Activated naive CD4-positive, alpha-beta T cell treated with anti-CD3 and anti-CD28 coated beads, Interleukin-2, amount 50 U/mL, for 72 hours (primary cell): ENCODE measurements around the gene TCIRG1. TPM values are rescaled to one million over a fixed set of nuclear protein-coding genes. Genes with fewer than 3 reads are reported as not detected.
"Not testable (repeated sequence)": the region's sequence is repeated elsewhere in the genome, so short reads cannot be mapped to it uniquely, and the experiment has no call there.

Experiments
- ATAC-seq, 2 donors: fragments of 150-1000 bp; cut with Tn5 transposase; 2 replicates each; pipeline ENCODE4 v1.10.0; 2021; ENCODE audit warnings: mild to moderate bottlenecking in 2 of 2, moderate library complexity in 2 of 2
- DNase-seq, 2 donors: peaks; one replicate each; pipeline ENCODE4 v3.0.0; 2021 to 2022; ENCODE audit warnings: low spot score in 2 of 2
- H3K27ac Mint-ChIP-seq, 2 donors: one replicate each; pipeline ENCODE4 v1.8.0; 2022; ENCODE audit warnings: mild to moderate bottlenecking in 2 of 2, mixed read lengths in 2 of 2
- H3K36me3 Mint-ChIP-seq, 2 donors: one replicate each; pipeline ENCODE4 v1.8.0; 2022; ENCODE audit warnings: mixed read lengths in 2 of 2
- H3K9me3 Mint-ChIP-seq, 2 donors: one replicate each; pipeline ENCODE4 v1.8.0; 2022; ENCODE audit warnings: mixed read lengths in 2 of 2
- total RNA-seq, 2 donors: library from RNA; stranded (reverse); gene quantifications; one replicate each; pipeline ENCODE4 v1.2.3, GENCODE V29; 2022

The TCIRG1 gene, protein sequence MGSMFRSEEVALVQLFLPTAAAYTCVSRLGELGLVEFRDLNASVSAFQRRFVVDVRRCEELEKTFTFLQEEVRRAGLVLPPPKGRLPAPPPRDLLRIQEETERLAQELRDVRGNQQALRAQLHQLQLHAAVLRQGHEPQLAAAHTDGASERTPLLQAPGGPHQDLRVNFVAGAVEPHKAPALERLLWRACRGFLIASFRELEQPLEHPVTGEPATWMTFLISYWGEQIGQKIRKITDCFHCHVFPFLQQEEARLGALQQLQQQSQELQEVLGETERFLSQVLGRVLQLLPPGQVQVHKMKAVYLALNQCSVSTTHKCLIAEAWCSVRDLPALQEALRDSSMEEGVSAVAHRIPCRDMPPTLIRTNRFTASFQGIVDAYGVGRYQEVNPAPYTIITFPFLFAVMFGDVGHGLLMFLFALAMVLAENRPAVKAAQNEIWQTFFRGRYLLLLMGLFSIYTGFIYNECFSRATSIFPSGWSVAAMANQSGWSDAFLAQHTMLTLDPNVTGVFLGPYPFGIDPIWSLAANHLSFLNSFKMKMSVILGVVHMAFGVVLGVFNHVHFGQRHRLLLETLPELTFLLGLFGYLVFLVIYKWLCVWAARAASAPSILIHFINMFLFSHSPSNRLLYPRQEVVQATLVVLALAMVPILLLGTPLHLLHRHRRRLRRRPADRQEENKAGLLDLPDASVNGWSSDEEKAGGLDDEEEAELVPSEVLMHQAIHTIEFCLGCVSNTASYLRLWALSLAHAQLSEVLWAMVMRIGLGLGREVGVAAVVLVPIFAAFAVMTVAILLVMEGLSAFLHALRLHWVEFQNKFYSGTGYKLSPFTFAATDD
- 100 to 1,000 TPM; 226 to 295 TPM for total RNA-seq

DNA sequence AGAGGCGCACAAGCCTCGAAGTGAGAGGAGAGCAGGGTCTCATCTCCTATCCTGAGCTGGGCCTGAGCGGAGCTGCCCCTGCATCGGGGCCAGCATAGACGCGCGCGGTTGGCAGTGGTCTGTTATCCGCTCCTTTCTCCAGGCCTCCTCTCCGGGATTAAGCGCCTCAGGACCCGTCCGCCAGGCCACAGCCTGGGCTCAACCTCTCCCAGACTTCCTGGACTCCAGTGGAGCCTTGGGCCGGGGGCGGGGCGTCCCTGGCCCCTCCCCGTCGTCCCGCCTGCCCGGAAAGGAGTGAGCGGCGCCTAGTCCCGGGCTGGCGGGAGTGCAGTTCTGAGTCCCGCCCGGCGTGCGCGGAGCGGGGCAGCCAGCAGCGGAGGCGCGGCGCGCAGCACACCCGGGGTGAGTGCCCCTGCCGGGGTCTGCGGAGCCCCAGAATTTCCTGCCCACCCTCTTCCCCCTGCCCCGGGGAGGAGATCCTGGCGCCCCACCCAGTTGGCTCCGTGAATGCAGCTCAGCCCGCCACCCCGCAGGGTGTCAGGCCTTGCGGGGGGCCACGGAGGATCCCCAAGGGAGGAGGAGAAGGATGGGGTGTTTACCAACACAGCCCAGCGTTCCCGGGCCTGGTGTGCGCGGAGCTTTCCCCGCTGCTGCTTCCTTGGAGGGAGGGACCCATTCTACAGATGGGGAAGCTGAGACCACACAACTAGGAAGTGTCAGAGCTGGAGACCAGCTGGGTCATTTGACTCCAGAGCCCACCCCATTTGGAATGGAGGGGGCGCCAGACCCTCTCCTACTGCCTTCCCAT lies at the start of gene TCIRG1:
TSS of gene TCIRG1 (plus strand) at position 308 of the 808 bp plus-strand sequence. CDS start 2,247 bp downstream, outside the sequence.
- ATAC-seq, result peak; percentile 63 to 79
- DNase-seq, result peak in 1 of 2 donors; percentile 66
- Mint-ChIP-seq H3K9me3 (no peaks in the 10 kb centered on the region), H3K27ac (peak within 1 kb of the TSS; percentile 95 to 97), H3K36me3 (peaks cover 10 to 21% of the 10 kb centered on the region in 2 donors)

DNA sequence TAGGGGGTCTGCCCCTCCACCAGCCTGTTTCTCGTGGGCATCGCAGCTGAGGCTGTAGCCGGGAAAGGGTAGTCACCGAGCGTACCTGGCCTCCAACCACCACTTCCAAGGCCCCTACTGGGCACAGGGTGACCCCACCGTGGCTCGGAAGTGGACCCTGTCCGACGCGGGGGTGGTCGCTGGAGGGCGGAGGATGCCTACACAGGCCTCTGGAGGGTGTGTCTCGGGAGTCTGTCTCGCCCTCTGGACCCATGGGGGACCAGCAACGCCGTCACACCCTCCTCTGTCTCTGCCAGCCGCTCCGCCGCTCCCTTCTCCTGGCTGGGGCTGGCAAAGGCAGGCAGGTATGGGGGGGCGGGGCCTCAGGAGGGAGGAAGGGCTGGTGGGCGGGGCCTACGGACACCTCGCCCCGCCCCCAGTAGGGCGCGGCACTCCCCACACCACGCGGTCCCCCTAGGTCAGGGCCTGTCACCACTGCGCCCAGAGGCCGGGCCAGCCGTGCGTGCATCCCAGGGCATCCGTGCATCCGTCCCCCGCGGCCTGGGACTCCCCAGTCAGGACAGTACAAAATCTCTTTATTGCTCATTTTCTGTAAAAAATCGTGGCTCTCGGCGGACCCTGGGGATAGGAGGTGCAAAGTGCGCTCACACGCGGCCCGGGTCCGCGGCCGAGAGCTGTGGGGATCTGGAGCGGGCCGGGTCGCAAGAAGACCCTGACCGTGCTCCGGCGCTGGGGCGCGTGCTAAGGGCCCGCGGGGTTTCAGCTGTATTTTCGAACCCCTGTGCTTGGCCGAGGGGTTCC lies 48.1 kb upstream of the TCIRG1 start:
- not testable (repeated sequence) for DNase-seq, H3K36me3 Mint-ChIP-seq, H3K9me3 Mint-ChIP-seq, H3K27ac Mint-ChIP-seq
- ATAC-seq, result peak in 1 of 2 donors; percentile 48

DNA sequence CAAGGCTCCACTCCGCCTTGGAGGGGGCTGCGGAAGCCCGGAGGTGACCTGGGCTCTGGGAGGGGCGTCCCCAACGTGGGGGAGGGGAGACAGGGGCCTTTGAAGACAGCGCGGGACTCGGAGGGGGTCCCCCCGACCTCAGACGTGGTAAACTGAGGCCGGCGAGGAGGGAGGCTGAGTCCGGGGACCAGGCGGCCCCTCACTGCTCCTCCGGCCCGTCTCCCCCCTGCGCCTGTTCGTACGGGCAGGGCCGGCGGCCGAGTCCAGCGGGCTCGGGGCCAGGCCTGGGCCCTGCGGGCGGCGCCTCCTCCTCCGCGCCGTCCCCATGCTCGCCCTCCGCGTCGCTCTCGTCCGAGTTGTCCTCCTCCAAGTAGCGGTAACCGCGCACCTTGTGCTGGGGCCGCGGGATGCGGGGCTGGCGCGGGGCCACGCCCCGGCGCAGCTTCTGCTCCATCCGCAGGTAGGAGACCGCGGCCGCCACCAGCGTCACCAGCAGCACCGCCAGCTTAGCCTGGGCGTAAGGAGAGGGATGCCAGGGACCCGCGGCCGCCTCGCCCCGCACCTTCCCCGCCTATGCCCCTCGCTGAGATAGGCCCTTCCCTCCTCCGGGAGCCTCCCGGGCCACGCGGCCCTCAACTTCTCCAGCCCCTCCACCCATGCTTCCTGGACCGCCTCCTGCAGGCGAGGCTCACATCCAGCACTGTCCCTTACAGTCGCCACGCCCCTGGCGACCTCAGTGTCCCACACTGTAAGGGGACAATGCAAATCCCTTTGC lies 47.3 kb upstream of the TCIRG1 start:
- H3K36me3 Mint-ChIP-seq, result not testable (repeated sequence)

DNA sequence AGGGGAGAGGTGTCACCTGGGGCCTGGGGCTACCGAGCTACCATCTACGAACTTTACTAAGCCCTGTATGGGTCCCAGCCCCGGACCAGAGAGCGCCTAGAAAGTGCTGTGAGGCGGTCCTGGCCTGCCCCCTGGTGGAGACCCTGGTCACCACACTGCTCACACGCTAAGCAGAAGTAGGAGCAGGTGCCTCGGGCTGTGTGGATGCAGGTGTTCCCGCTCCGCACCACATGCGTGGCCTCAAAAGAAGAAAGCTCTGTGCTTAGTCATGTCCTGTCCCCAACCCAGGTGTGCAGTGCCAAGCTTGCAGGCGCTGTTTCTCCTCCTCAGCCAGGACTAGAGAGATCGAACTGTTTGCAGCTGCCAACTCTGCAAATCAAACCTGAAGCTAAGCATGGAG lies 45.0 kb upstream of the TCIRG1 start:
- not testable (repeated sequence) for H3K9me3 Mint-ChIP-seq, H3K27ac Mint-ChIP-seq, H3K36me3 Mint-ChIP-seq
- DNase-seq, result peak; percentile 45 to 61
- peak in 1 of 2 donors; percentile 40 for ATAC-seq

More for the DNA sequence above, 47.3 kb upstream of the TCIRG1 start:
- H3K9me3 Mint-ChIP-seq, H3K27ac Mint-ChIP-seq, DNase-seq, ATAC-seq: not testable (repeated sequence)

DNA sequence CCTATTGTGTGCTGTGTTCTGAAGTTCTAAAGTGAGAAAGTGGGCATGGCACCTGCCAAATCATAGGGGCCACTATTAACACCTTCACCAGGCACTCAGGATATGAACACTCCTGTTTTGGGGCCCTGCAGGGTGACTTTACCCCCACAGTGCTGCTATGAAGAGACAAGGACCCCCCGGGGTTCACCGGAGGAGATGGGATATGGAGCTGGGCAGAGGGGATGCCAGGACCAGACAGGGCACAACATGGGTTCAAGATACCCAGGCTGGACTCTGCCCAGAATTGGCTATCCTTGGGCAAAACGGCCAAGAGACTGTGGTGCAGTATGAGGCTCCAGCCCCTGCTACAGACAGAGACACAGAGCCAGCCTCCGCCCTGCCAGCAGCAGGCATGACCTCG lies 44.4 kb upstream of the TCIRG1 start:
- not testable (repeated sequence) for H3K36me3 Mint-ChIP-seq, H3K9me3 Mint-ChIP-seq, DNase-seq, H3K27ac Mint-ChIP-seq, ATAC-seq

DNA sequence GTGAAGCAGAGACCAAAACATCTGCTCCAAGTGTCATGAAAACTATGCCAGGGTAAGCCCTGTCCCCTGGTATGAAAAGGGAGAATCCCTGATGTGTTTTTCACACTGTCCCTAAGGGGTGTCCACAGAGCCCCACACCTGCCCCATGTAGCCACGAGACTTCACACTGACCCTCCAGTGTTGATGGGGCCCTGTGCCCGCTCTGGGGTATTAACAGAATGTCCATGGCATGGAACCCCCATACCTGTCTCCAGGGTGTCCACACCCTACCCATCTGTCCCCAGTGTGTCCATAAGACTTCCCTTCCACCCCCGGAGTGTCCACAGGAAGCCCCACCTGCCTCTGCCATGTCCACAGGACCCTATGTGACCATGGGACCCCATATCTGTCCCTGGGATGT lies 43.7 kb upstream of the TCIRG1 start:
- ATAC-seq, H3K9me3 Mint-ChIP-seq, DNase-seq, H3K36me3 Mint-ChIP-seq, H3K27ac Mint-ChIP-seq: not testable (repeated sequence)

DNA sequence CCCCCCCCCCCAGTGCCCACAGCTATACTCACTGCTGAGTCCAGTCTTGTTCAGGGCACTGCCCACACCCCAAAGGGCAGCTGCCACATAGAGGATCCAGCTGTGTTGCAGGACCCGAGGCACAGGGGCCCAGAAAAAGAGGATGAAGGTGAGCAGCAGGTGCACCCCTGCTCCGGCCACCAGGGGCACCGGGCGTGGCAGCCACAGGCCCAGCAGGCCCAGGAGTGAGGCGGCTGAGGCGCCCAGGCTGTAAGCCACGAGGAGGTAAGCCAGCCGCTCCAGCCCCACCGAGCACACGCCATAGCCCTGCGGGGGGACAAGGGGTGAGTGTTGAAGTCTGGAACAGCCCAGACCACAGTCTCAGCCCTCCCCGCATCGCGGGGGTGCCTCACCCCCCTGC lies 43.2 kb upstream of the TCIRG1 start:
- H3K36me3 Mint-ChIP-seq, H3K27ac Mint-ChIP-seq, ATAC-seq, DNase-seq, H3K9me3 Mint-ChIP-seq: not testable (repeated sequence)

DNA sequence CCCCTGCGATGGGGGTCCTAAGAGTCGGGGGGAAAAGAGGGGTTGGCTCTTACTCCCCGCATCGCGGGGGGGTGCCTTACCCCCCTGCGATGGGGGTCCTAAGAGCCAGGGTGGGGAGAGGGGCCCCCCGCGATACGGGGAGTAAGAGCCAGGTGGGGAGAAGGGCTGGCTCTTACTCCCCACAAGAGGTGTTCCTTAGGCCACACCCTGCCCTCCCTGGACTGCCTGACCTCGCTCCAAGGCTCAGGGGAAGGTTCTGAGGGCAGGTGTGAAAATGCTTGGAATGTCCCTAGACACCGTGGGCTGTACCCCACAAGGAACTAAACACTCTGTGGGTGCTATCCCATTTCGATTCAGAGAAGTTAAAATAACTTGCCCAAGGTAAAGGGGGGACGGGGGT lies 42.8 kb upstream of the TCIRG1 start:
- H3K27ac Mint-ChIP-seq, result no peak overlapping the region
- H3K9me3 Mint-ChIP-seq, result no peaks in the 10 kb centered on the region
- no peaks in the 10 kb centered on the region for H3K36me3 Mint-ChIP-seq
- no peak for DNase-seq
- ATAC-seq, result no peak

DNA sequence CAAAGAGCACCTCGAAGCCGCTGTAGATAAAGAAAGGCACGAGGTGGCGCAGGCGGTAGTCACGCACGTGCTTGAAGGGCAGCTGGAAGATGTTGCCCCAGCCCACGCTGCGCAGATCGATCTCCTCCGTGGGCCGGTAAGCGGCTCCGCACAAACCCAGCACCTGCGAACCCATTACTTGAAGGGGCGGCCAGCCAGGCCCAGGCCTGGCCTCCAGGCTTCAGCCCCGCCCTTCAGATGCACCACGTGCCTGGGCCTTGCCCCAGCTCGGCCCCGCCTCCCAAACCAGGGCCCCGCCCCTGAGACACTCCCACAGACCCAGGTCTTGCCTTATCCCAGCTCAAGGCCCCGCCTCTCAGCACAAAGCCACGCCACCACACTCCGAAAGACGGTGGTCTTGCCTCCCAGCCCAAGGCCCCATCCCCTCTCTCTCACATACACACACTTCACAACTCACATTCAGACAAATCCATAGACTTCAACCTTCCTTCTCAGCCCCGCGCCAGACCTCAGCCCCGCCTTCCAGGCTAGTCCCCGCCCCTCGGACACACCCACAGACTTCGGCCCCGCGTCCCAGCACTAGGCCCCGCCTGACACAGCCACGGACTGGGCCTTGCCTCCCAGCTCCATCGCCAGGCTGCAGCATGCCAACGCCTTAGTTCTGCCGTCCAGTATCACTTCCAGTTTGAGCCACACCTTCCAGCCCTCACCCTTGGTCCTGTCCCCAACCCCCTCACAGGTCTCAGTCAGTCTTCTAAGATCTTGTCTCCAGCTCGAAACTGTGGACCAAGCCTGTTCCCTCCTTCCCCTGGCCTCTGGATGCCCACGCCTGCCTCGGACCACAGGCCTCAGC lies 42.0 kb upstream of the TCIRG1 start:
- DNase-seq, result peak in 1 of 2 donors; percentile 68
- no peaks in the 10 kb centered on the region for H3K9me3 Mint-ChIP-seq
- H3K36me3 Mint-ChIP-seq, result no peaks in the 10 kb centered on the region
- peak; percentile 30 to 81 for ATAC-seq
- peak overlapping the region in 1 of 2 donors; percentile 11 for H3K27ac Mint-ChIP-seq

DNA sequence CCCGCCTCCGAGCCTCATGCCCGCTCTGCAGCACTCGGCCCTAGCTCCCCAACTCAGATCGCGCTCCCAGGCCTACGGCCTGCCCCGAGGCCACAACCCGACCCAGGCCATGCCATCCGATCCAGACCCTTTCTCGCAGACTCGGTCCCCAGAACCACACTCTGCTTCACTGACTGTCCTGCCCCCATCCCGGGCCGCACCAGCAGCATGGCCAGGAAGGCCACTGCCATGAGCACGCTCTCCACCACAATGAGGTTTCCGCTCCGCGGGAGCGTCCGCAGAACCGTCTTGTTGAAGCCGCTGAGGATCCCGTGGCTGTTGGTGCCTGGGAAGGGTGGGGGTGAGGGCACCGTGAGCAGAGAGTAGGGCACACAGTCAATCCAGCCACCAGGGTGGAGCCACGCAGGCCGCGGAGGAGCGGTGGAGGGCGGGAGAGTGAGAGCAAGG lies 41.3 kb upstream of the TCIRG1 start:
- Mint-ChIP-seq H3K36me3 (no peaks in the 10 kb centered on the region), H3K27ac (peak overlapping the region in 1 of 2 donors; percentile 11), H3K9me3 (no peaks in the 10 kb centered on the region)
- no peak for ATAC-seq
- DNase-seq, result no peak

DNA sequence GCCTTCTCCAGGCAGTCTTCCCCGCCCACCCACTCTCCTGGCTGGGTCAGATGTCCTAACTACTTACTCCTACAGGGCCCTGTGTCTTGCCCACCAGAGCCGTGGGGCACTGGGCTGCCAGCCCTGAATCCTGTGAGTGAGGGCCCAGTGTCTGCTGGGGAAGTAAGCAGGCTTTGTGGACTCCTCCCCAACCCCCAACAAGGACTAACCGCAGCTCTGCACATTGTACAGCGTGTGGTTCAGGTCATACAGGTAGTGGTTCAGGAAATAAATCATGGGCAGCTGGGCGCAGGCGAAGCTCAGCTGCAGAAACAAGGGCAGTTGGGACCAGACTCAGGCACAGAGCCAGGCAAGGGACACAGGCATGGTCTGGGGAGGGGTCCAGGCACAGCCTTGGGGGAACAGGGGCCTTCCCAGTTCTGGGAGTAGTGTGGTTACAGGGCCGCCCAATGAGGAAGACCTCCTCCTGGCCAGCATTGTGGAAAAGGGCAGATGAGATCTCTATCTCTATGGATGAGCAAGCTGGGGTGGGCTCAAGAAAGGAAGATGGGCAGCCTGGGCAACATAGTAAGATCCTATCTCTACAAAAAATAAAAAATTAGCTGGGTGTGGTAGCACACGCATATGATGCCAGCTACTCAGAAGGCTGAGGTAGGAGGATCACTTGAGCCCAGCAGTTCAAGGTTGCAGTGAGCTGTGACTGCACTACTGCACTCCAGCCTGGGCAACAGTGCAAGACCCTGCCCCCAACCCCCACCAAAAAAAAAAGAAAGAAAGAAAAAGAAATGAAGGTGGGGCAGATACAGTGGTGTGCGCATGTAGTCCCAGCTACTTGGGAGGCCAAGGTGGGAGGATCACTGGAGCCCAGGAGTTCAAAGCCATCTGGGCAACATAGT lies 40.4 kb upstream of the TCIRG1 start:
- DNase-seq (no peak), ATAC-seq (peak; percentile 30 to 61)
- no peaks in the 10 kb centered on the region for H3K36me3 Mint-ChIP-seq
- H3K27ac Mint-ChIP-seq, result no peak overlapping the region
- H3K9me3 Mint-ChIP-seq, result no peaks in the 10 kb centered on the region

DNA sequence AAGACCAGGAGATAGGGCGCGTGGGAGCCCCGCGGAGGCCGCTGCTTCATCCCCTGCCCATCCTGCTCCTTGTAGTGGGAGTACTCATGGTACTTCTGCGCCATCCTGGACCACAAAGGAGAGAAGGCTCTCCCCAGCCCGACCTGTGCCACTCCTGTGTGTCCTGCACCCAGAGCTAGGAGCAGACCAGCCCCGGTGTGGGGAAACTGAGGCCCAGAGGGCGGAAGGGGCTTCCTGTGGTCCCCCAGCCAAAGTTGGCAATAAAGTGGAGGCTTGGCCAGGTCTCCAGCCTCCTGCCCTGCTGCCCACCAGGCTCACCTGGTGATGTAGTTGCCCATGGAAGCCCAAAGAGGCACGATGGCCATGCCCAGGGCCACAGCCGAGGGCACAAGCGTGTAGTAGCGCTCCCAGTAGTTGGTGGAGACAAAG lies 39.6 kb upstream of the TCIRG1 start:
- DNase-seq (no peak), ATAC-seq (no peak)
- Mint-ChIP-seq H3K9me3 (no peaks in the 10 kb centered on the region), H3K27ac (no peak overlapping the region), H3K36me3 (no peaks in the 10 kb centered on the region)

DNA sequence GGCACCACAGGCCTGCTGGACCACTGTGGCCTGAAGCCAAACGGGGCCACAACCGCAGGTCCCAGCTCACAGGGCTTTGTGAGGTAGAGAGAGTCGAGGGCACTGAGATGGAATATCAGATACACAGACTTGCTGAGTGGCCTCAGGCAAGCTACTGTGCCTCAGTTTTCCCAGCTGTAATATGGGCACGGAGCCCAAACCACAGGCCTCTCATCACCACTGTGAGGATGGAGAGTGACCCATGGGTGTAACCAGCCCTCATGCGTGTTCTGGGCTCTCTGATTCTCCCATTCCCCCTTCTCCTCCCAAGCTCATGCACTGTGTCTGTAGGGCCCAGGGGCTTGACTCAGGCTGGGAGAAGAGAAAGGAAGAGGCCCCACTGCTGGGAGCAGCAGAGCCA lies 39.1 kb upstream of the TCIRG1 start:
- no peaks in the 10 kb centered on the region for H3K9me3 Mint-ChIP-seq

DNA sequence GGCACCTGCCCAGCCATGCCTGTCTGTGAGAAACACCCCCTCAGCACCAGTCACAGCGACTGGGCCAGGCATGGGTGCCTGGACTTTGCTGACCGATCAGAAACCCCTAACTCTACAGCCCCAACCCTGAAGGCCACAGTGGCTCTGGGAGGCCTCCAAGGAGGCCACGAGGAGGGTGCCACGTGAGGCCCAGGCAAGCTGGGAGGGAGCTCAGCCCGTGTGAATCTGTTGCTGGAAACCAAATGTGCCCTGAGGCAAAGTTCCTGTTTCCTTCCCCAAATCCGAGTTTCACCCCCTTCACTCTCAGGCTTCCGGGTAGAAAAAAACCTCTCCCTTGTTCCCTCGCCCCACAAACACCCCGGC lies 36.3 kb upstream of the TCIRG1 start:
- Mint-ChIP-seq H3K36me3 (no peaks in the 10 kb centered on the region), H3K9me3 (no peaks in the 10 kb centered on the region), H3K27ac (no peak overlapping the region)
- DNase-seq (no peak), ATAC-seq (no peak)

More for the DNA sequence above, 39.1 kb upstream of the TCIRG1 start:
- H3K27ac Mint-ChIP-seq, result no peak overlapping the region
- no peak for DNase-seq
- no peaks in the 10 kb centered on the region for H3K36me3 Mint-ChIP-seq
- ATAC-seq, result no peak
